Measurements from ENCODE around the gene SETDB2. TPM values are rescaled to one million over a fixed set of nuclear protein-coding genes. Genes with fewer than 3 reads are reported as not detected.

SETDB2 gene
- polyA plus RNA-seq, 1 experiment: 21.7 TPM

DNA sequence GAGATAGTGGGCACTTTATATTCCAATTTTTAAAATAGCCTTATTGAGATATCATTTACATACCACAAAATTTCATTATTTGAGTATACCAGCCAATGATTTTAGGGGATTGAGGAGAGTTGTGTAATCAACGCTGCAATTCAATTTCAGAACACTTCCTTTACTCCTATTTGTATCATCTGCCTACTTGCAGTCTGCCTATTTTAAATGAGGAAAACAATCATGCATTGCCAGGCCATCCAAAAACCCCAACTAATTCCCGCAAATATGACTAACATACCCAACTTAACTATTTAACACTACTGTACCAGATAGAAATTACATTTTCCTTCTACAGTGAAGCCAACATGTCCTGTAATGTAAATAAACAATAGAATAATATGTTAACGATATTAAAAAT lies 26.9 kb upstream of the SETDB2 start:
- TF ChIP-seq, protein P1, sequence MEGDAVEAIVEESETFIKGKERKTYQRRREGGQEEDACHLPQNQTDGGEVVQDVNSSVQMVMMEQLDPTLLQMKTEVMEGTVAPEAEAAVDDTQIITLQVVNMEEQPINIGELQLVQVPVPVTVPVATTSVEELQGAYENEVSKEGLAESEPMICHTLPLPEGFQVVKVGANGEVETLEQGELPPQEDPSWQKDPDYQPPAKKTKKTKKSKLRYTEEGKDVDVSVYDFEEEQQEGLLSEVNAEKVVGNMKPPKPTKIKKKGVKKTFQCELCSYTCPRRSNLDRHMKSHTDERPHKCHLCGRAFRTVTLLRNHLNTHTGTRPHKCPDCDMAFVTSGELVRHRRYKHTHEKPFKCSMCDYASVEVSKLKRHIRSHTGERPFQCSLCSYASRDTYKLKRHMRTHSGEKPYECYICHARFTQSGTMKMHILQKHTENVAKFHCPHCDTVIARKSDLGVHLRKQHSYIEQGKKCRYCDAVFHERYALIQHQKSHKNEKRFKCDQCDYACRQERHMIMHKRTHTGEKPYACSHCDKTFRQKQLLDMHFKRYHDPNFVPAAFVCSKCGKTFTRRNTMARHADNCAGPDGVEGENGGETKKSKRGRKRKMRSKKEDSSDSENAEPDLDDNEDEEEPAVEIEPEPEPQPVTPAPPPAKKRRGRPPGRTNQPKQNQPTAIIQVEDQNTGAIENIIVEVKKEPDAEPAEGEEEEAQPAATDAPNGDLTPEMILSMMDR (IDR thresholded peaks at IDR 0.05; ENCODE audit: low read depth, low read length): no peak
- no peak for DNase-seq (ENCODE audit: low read depth, low spot score)
- ChIA-PET POLR2A (no interaction called here), CTCF (no interaction called here)
- Histone ChIP-seq H3K27ac (ENCODE audit: low read depth, low read length) (no peak overlapping the region), H3K27me3 (ENCODE audit: control insufficient read depth, insufficient read depth, low read length) (no peaks in the 10 kb centered on the region), H3K4me3 (ENCODE audit: low read depth, low read length) (no peak overlapping the region), H3K9me3 (ENCODE audit: control insufficient read depth, insufficient read depth, low read length) (no peaks in the 10 kb centered on the region)

DNA sequence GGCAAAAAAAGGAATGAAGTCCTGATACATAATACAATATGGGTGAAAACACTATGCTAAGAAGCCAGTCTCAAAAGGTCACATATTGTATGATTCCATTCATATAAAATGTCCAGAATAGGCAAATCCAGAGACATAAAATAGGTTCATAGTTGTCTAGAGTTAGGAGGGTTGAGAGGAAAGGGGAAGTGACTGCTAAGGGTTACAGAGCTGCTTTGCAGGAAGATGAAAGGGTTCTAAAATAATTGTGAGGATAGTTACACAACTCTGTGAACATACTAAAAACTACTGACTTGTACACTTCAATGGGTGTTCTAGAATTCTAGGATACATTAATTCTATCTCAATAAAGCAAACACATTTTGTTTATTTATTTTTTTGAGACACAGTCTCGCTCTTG lies 25.9 kb upstream of the SETDB2 start:
- CTCF ChIA-PET: no interaction called here
- Histone ChIP-seq H3K9me3 (ENCODE audit: control insufficient read depth, insufficient read depth, low read length) (no peaks in the 10 kb centered on the region), H3K27me3 (ENCODE audit: control insufficient read depth, insufficient read depth, low read length) (no peaks in the 10 kb centered on the region), H3K4me3 (ENCODE audit: low read depth, low read length) (no peak overlapping the region), H3K27ac (ENCODE audit: low read depth, low read length) (no peak overlapping the region)
- no peak for DNase-seq (ENCODE audit: low read depth, low spot score)
- TF ChIP-seq, protein P1 (IDR thresholded peaks at IDR 0.05; ENCODE audit: low read depth, low read length): no peak
- POLR2A ChIA-PET: no interaction called here

DNA sequence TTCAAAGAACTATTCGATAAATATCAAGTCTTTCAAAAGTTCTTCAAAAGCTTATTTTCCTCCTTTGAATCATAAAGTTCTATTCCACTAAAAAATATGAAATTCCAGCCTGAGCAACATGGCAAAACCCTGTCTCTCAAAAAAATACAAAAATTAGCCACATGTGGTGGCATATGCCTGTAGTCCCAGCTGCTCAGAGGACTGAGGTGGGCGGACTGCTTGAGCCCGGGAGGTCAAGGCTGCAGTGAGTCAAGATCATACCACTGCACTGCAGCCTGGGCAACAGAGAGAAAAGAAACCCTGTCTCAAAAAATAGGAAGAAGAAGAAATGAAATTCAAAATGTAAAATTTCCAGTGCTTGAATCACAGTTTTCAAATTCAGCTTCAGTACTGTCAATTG lies 24.8 kb upstream of the SETDB2 start:
- TF ChIP-seq, protein P1 (IDR thresholded peaks at IDR 0.05; ENCODE audit: low read depth, low read length): no peak
- Histone ChIP-seq H3K4me3 (ENCODE audit: low read depth, low read length) (no peak overlapping the region), H3K27ac (ENCODE audit: low read depth, low read length) (no peak overlapping the region), H3K9me3 (ENCODE audit: control insufficient read depth, insufficient read depth, low read length) (no peaks in the 10 kb centered on the region), H3K27me3 (ENCODE audit: control insufficient read depth, insufficient read depth, low read length) (no peaks in the 10 kb centered on the region)
- CTCF ChIA-PET: interaction anchor here (1.0 kb wide), 1 partner anchor 122 kb away, joined by 3 read pairs; no protein-coding TSS in a partner anchor
- no peak for DNase-seq (ENCODE audit: low read depth, low spot score)
- POLR2A ChIA-PET: no interaction called here

DNA sequence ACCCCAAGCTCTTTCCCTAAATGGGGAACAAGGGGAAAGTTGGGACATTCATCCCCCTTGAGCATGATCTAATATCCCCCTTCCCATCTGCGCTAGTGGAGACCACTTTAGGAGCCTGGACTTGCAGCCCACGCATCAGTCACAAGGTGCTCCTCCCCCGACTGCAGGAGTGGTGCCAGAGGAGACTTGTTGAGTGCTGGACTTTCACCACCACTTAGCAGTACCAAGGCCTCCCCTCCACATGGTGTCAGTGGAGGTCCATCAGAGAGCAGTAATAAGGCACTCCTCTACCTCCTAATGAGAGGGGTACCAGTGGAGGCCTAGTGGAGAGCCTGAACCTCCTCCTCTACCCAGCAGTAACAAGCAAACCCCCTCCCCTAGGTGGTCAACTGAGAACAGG lies 22.7 kb upstream of the SETDB2 start:
- no peak overlapping the region for H3K27ac ChIP-seq (ENCODE audit: low read depth, low read length)
- no peaks in the 10 kb centered on the region for H3K27me3 ChIP-seq (ENCODE audit: control insufficient read depth, insufficient read depth, low read length)
- CTCF ChIA-PET: no interaction called here
- H3K4me3 ChIP-seq (ENCODE audit: low read depth, low read length): no peak overlapping the region
- no peak for DNase-seq (ENCODE audit: low read depth, low spot score)
- POLR2A ChIA-PET: no interaction called here
- H3K9me3 ChIP-seq (ENCODE audit: control insufficient read depth, insufficient read depth, low read length): no peaks in the 10 kb centered on the region
- TF ChIP-seq, protein P1 (IDR thresholded peaks at IDR 0.05; ENCODE audit: low read depth, low read length): 0 out of 2 replicates have a peak, but pooled peaks have one; percentile 5

DNA sequence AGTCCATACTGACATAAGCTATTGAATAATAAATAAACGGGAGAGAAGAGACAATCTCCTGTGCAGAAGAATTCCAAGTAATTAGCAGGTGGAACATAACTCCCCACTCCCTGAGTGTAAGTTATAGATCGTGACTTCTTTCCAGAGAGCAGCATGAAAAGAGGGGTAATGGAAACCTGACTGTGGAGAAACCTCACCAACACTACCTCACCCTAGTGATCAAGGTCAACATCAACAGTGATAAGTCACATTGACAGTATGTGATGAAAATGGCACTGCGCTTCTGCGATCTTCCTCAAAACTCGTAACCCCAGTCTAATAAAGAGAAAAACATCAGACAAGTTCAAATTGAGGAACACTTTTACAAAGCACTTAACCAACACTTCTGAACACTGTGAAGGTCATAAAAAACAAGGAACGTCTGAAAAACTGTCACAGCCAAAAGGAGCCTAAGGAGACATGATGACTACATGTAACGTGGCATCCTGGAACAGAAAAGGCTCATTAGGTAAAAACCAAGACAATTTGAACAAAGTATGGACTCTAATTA lies 20.0 kb upstream of the SETDB2 start:
- Histone ChIP-seq H3K4me3 (ENCODE audit: low read depth, low read length) (no peak overlapping the region), H3K27ac (ENCODE audit: low read depth, low read length) (no peak overlapping the region), H3K27me3 (ENCODE audit: control insufficient read depth, insufficient read depth, low read length) (no peaks in the 10 kb centered on the region), H3K9me3 (ENCODE audit: control insufficient read depth, insufficient read depth, low read length) (no peaks in the 10 kb centered on the region)
- TF ChIP-seq, protein P1 (IDR thresholded peaks at IDR 0.05; ENCODE audit: low read depth, low read length): no peak
- DNase-seq (ENCODE audit: low read depth, low spot score): no peak
- POLR2A ChIA-PET: no interaction called here
- CTCF ChIA-PET: no interaction called here

All from AG04450 (cell line).